GM12891 (cell line): ENCODE data around the gene ARFGEF2.

Experiments
- PAX5 ChIP-seq: IDR thresholded peaks from 2 replicates; pipeline ENCODE4 v1.6.1; 2011; ENCODE audit warnings: low read length, moderate library complexity, mild to moderate bottlenecking; ENCODE audit not compliant: insufficient read depth, severe bottlenecking
- POLR2A ChIP-seq: IDR thresholded peaks from 2 replicates; pipeline ENCODE4 v1.6.1; 2011; ENCODE audit warnings: low read depth, low read length, control low read depth
- POLR2AphosphoS5 ChIP-seq: IDR thresholded peaks from 2 replicates; pipeline ENCODE4 v1.6.1; 2011; ENCODE audit warnings: low read depth, low read length, control low read depth
- SPI1 ChIP-seq: IDR thresholded peaks from 2 replicates; pipeline ENCODE4 v1.6.1; 2011; ENCODE audit warnings: low read depth, low read length, control low read depth
- TAF1 ChIP-seq: IDR thresholded peaks from 2 replicates; pipeline ENCODE4 v1.6.1; 2011; ENCODE audit warnings: low read depth, low read length, control low read depth

GRCh38 chr20:49032455-49032854 lies 110.9 kb downstream of the ARFGEF2 start:
- no peak for TF ChIP-seq POLR2AphosphoS5
- no peak for TF ChIP-seq POLR2A
- TF ChIP-seq SPI1: no peak
- no peak for TF ChIP-seq TAF1
- no peak for TF ChIP-seq PAX5
